ENCODE measurements around the gene PDGFD. TPM values are rescaled to one million over a fixed set of nuclear protein-coding genes. Genes with fewer than 3 reads are reported as not detected.

Gene PDGFD
- total RNA-seq, 1 experiment from 2014 or later = 1.7 TPM

GRCh38 chr11:103926990-103927389, 237.0 kb downstream of the PDGFD start:
- H2AK5ac ChIP-seq (ENCODE audit: insufficient read length, low read length) = no peak overlapping the region
- Mint-ChIP-seq H3K9me3 (no peaks in the 10 kb centered on the region), H3K27me3 (ENCODE audit: low read depth) (no peaks in the 10 kb centered on the region)

More at GRCh38 chr11:103926990-103927389, 237.0 kb downstream of the PDGFD start:
- no CpG with 5 or more reads among the region's 5 CpGs for WGBS (ENCODE audit: extremely low coverage, insufficient read length, low lambda C conversion rate)
- Mint-ChIP-seq H3K36me3 (ENCODE audit: insufficient read depth in 1 of 3, low read depth in 3 of 3) (no peaks in the 10 kb centered on the region), H3K27ac (no peak overlapping the region; a peak in 1 of 7 replicates), H3K4me3 (no peak overlapping the region), H3K4me1 (peaks cover 2 to 9% of the 10 kb centered on the region in 2 experiments; a peak in 2 of 4 replicates)
- H2AFZ ChIP-seq (ENCODE audit: low read length) = no peak overlapping the region
- no peak overlapping the region for H3K4ac ChIP-seq (ENCODE audit: low read depth, low read length)
- H3K14ac ChIP-seq (ENCODE audit: insufficient read depth, low read length) = no peak overlapping the region
- H3T11ph ChIP-seq (ENCODE audit: low read length) = no peak overlapping the region
- no peak overlapping the region for H3K9ac ChIP-seq (ENCODE audit: extremely low read depth, insufficient read length, low read length)
- no peaks in the 10 kb centered on the region for H3K23me2 ChIP-seq (ENCODE audit: insufficient read length, low read depth, low read length, poor library complexity, severe bottlenecking)
- H3K4me2 ChIP-seq (ENCODE audit: insufficient read depth, insufficient read length, low read length) = no peak overlapping the region
- no peak overlapping the region for H4K91ac ChIP-seq (ENCODE audit: insufficient read length, low read depth, low read length)
- H2BK20ac ChIP-seq (ENCODE audit: low read depth, low read length, poor library complexity, severe bottlenecking) = no peak overlapping the region
- no peak for TF ChIP-seq CTCF (conservative IDR thresholded peaks at IDR 0.05)
- 0 out of 2 replicates have a peak, but pooled peaks cover 4% of the 10 kb centered on the region for H3K4me1 ChIP-seq (ENCODE audit: insufficient read depth, low read length)
- H3K18ac ChIP-seq (ENCODE audit: insufficient read length, low read depth, low read length) = no peak overlapping the region
- no peak overlapping the region for H2BK120ac ChIP-seq (ENCODE audit: low read depth, low read length, poor library complexity, severe bottlenecking)
- no peak overlapping the region for H3K23ac ChIP-seq (ENCODE audit: insufficient read length, low read depth, low read length)
- no peak overlapping the region for H2BK15ac ChIP-seq (ENCODE audit: low read depth, low read length)
- H3K9me3 ChIP-seq (ENCODE audit: control insufficient read depth, low read depth, low read length) = no peaks in the 10 kb centered on the region
- no peak overlapping the region for H2BK5ac ChIP-seq (ENCODE audit: insufficient read length, low read length)
- H3K27me3 ChIP-seq (ENCODE audit: insufficient read depth, low read length) = no peaks in the 10 kb centered on the region
- no peak overlapping the region for H2BK12ac ChIP-seq (ENCODE audit: insufficient read length, low read depth, low read length)
- H4K5ac ChIP-seq (ENCODE audit: insufficient read length, low read depth, low read length) = no peak overlapping the region
- no peak overlapping the region for H3K56ac ChIP-seq (ENCODE audit: insufficient read length, low read depth, low read length)
- no peaks in the 10 kb centered on the region for H3K79me2 ChIP-seq (ENCODE audit: insufficient read depth, low read length)
- H4K8ac ChIP-seq (replicated peaks; ENCODE audit: insufficient read length, low read depth, low read length) = no peak overlapping the region
- H4K20me1 ChIP-seq (ENCODE audit: control insufficient read depth, insufficient read depth, insufficient read length) = no peaks in the 10 kb centered on the region
- no peak for DNase-seq
- no peaks in the 10 kb centered on the region for H3K79me1 ChIP-seq (ENCODE audit: insufficient read depth, low read depth, low read length, poor library complexity, severe bottlenecking)
- H3K27ac ChIP-seq (ENCODE audit: insufficient read length, low read depth, low read length) = no peak overlapping the region
